H1 (cell line): ENCODE measurements around the gene UBE3A. TPM values are rescaled to one million over a fixed set of nuclear protein-coding genes. Genes with fewer than 3 reads are reported as not detected.

Experiments
- CTCF ChIA-PET: fragments of 300-600 bp; sonication (Branson Sonifier 250); formaldehyde crosslinking; loops from one replicate; lab custom pipeline; 2021; ENCODE audit not compliant: partially characterized antibody; lab: Charles Lee
- POLR2A ChIA-PET: fragments of 300-600 bp; sonication (Branson Sonifier 250); formaldehyde crosslinking; loops from one replicate; lab custom pipeline; 2021; ENCODE audit warnings: inconsistent platforms; ENCODE audit not compliant: partially characterized antibody; lab: Charles Lee
- DNase-seq, 2 experiments: peaks; one replicate each; pipeline versions ENCODE4 v3.0.0 to v3.0.0-alpha.2; 2010 to 2022; ENCODE audit warnings: low spot score in 2 of 2, low read depth in 1 of 2, mixed read lengths in 1 of 2
- FAIRE-seq: peaks from 2 replicates; lab custom pipeline; 2011; peaks lifted over from hg19 to GRCh38; lab: Jason Lieb, UNC
- H2AFZ ChIP-seq: 2 replicates; pipeline ENCODE4 v1.8.1; 2012; ENCODE audit warnings: low read length, inconsistent platforms
- H2AK5ac ChIP-seq: 2 replicates; pipeline ENCODE4 v1.6.1; 2013; ENCODE audit warnings: low read depth, low read length
- H2BK120ac ChIP-seq: replicated peaks from 2 replicates; pipeline ENCODE3; 2013; ENCODE audit warnings: low read depth, low read length, inconsistent platforms
- H2BK12ac ChIP-seq: 2 replicates; pipeline ENCODE4 v1.6.1; 2013; ENCODE audit warnings: low read depth, low read length
- H2BK15ac ChIP-seq: 2 replicates; pipeline ENCODE4 v1.6.1; 2013; ENCODE audit warnings: low read length
- H2BK20ac ChIP-seq: 2 replicates; pipeline ENCODE4 v1.6.1; 2013; ENCODE audit warnings: low read length
- H2BK5ac ChIP-seq: 2 replicates; pipeline ENCODE4 v1.6.1; 2013; ENCODE audit warnings: low read depth, low read length
- H3K14ac ChIP-seq: 2 replicates; pipeline ENCODE4 v1.6.1; 2013; ENCODE audit warnings: inconsistent platforms; ENCODE audit not compliant: insufficient read length
- H3K18ac ChIP-seq: 2 replicates; pipeline ENCODE4 v1.6.1; 2013; ENCODE audit warnings: low read length; ENCODE audit errors: extremely low read depth
- H3K23ac ChIP-seq: 2 replicates; pipeline ENCODE4 v1.6.1; 2013; ENCODE audit warnings: inconsistent platforms; ENCODE audit not compliant: insufficient read length
- H3K23me2 ChIP-seq: 2 replicates; pipeline ENCODE4 v1.6.1; 2013; ENCODE audit warnings: low read depth, low read length
- H3K27ac ChIP-seq: 2 replicates; pipeline ENCODE4 v1.6.1; 2011; ENCODE audit warnings: low read depth, low read length, inconsistent platforms
- H3K27me3 ChIP-seq, 4 experiments: replicated peaks in 1 of 4; 1 replicate in 1 of 4; 2 replicates in 3 of 4; pipeline versions ENCODE4 v1.6.1 to v1.8.1; 2011 to 2013; ENCODE audit warnings: low read length in 3 of 4, mild to moderate bottlenecking in 3 of 4, inconsistent platforms in 2 of 4, mixed read lengths in 2 of 4, moderate library complexity in 1 of 4; ENCODE audit not compliant: control insufficient read depth in 3 of 4, insufficient read depth in 3 of 4; ENCODE audit errors: extremely low read depth in 1 of 4
- H3K36me3 ChIP-seq, 4 experiments: 2 replicates each; pipeline versions ENCODE4 v1.6.1 to v1.8.1; 2011 to 2013; ENCODE audit warnings: mild to moderate bottlenecking in 4 of 4, low read length in 3 of 4, moderate library complexity in 2 of 4, control low read depth in 1 of 4, inconsistent platforms in 1 of 4; ENCODE audit not compliant: insufficient read depth in 4 of 4, control insufficient read depth in 2 of 4
- H3K4ac ChIP-seq: replicated peaks from 2 replicates; pipeline ENCODE3; 2013; ENCODE audit warnings: low read length, low read depth, mixed read lengths, inconsistent platforms; ENCODE audit not compliant: insufficient read length
- H3K4me1 ChIP-seq, 4 experiments: replicated peaks in 1 of 4; 1 replicate in 1 of 4; 2 replicates in 3 of 4; pipeline versions ENCODE4 v1.6.1 to v1.8.1; 2011 to 2013; ENCODE audit warnings: low read length in 3 of 4, inconsistent platforms in 2 of 4, mixed read lengths in 1 of 4; ENCODE audit not compliant: insufficient read depth in 4 of 4, control insufficient read depth in 3 of 4
- H3K4me2 ChIP-seq, 2 experiments: 2 replicates each; pipeline versions ENCODE4 v1.6.1 to v1.8.1; 2011 to 2013; ENCODE audit warnings: low read depth in 2 of 2, low read length in 2 of 2, control low read depth in 1 of 2, inconsistent platforms in 1 of 2, mild to moderate bottlenecking in 1 of 2; ENCODE audit not compliant: insufficient read depth in 1 of 2
- H3K4me3 ChIP-seq, 4 experiments: fragments of 200-600, 300-600 bp in 1 of 4; sonication (generic), shearing (Covaris generic), sonication (Bioruptor Twin) in 1 of 4; 2 replicates each; pipeline versions ENCODE4 v1.5.1 to v1.8.1; 2011 to 2016; ENCODE audit warnings: low read length in 4 of 4, low read depth in 3 of 4, control low read depth in 2 of 4, inconsistent platforms in 2 of 4, mild to moderate bottlenecking in 2 of 4, mixed read lengths in 1 of 4, moderate library complexity in 1 of 4; ENCODE audit not compliant: insufficient read depth in 2 of 4; ENCODE audit errors: extremely low read depth in 1 of 4
- H3K56ac ChIP-seq: replicated peaks from 2 replicates; pipeline ENCODE3; 2013; ENCODE audit warnings: low read depth, mild to moderate bottlenecking, mixed read lengths, low read length, inconsistent platforms; ENCODE audit not compliant: insufficient read length
- H3K79me1 ChIP-seq: 2 replicates; pipeline ENCODE4 v1.6.1; 2013; ENCODE audit warnings: low read depth, low read length, control low read depth
- H3K79me2 ChIP-seq, 2 experiments: 2 replicates each; pipeline versions ENCODE4 v1.6.1 to v1.8.1; 2012 to 2013; ENCODE audit warnings: low read length in 2 of 2, mild to moderate bottlenecking in 2 of 2, inconsistent platforms in 1 of 2; ENCODE audit not compliant: insufficient read depth in 2 of 2, control insufficient read depth in 1 of 2
- H3K9ac ChIP-seq, 4 experiments: replicated peaks in 1 of 4; 1 replicate in 1 of 4; 2 replicates in 3 of 4; pipeline versions ENCODE4 v1.6.1 to v1.8.1; 2011 to 2013; ENCODE audit warnings: low read depth in 3 of 4, low read length in 3 of 4, control low read depth in 2 of 4, mild to moderate bottlenecking in 2 of 4, moderate library complexity in 2 of 4, inconsistent platforms in 1 of 4; ENCODE audit errors: extremely low read depth in 1 of 4
- H3K9me3 ChIP-seq, 2 experiments: 2 replicates each; pipeline versions ENCODE4 v1.6.1 to v1.8.1; 2012 to 2013; ENCODE audit warnings: mild to moderate bottlenecking in 2 of 2, moderate library complexity in 2 of 2, control low read depth in 1 of 2, inconsistent platforms in 1 of 2, low read depth in 1 of 2, low read length in 1 of 2, mixed read lengths in 1 of 2; ENCODE audit not compliant: insufficient read depth in 2 of 2
- H4K20me1 ChIP-seq, 2 experiments: replicated peaks in 1 of 2; 2 replicates each; pipeline versions ENCODE3 to v1.8.1; 2011 to 2013; ENCODE audit warnings: inconsistent platforms in 2 of 2, low read length in 2 of 2, mild to moderate bottlenecking in 1 of 2; ENCODE audit not compliant: insufficient read depth in 2 of 2, control insufficient read depth in 1 of 2
- H4K5ac ChIP-seq: 2 replicates; pipeline ENCODE4 v1.6.1; 2013; ENCODE audit warnings: low read length, low read depth, mixed read lengths, inconsistent platforms; ENCODE audit not compliant: insufficient read length
- H4K8ac ChIP-seq: 2 replicates; pipeline ENCODE4 v1.8.0; 2013; ENCODE audit warnings: mild to moderate bottlenecking, moderate library complexity, low read length, inconsistent platforms; ENCODE audit not compliant: insufficient read depth; ENCODE audit errors: extremely low read depth
- H4K91ac ChIP-seq: replicated peaks from 2 replicates; pipeline ENCODE3; 2013; ENCODE audit warnings: low read length, mixed read lengths, inconsistent platforms; ENCODE audit not compliant: insufficient read length
- BRCA1 ChIP-seq: IDR thresholded peaks from 2 replicates; pipeline ENCODE4 v1.6.1; 2012; ENCODE audit warnings: low read depth, low read length, improper control_type of control experiment
- CBX5 ChIP-seq: fragments of 300-800, 300-1000 bp; sonication (generic); IDR thresholded peaks from 2 replicates; pipeline ENCODE4 v1.7.1; 2016; ENCODE audit warnings: antibody characterized with exemption, low read length, low read depth
- HDAC2 ChIP-seq, 2 experiments: fragments of 300-600 bp in 1 of 2; sonication (generic) in 1 of 2; IDR thresholded peaks; 2 replicates each; pipeline ENCODE4 v1.6.1; 2011 to 2012; ENCODE audit warnings: low read depth in 2 of 2, low read length in 2 of 2, mild to moderate bottlenecking in 2 of 2, moderate library complexity in 2 of 2, borderline replicate concordance in 1 of 2, inconsistent platforms in 1 of 2
- JUND ChIP-seq: IDR thresholded peaks from 2 replicates; pipeline ENCODE4 v1.6.1; 2011; ENCODE audit warnings: mild to moderate bottlenecking, improper control_type of control experiment, low read length
- MAFK ChIP-seq: IDR thresholded peaks from 2 replicates; pipeline ENCODE4 v1.6.1; 2012; ENCODE audit warnings: low read depth, mild to moderate bottlenecking, improper control_type of control experiment, low read length
- NRF1 ChIP-seq: IDR thresholded peaks from 2 replicates; pipeline ENCODE4 v1.6.1; 2011; ENCODE audit warnings: mild to moderate bottlenecking, low read depth, low read length, improper control_type of control experiment
- POLR2A ChIP-seq, 2 experiments: IDR thresholded peaks; 1 replicate in 1 of 2; 2 replicates in 1 of 2; pipeline ENCODE4 v1.6.1; 2011; ENCODE audit warnings: low read depth in 2 of 2, low read length in 2 of 2, mild to moderate bottlenecking in 2 of 2; ENCODE audit errors: control extremely low read depth in 1 of 2
- SP4 ChIP-seq: IDR thresholded peaks from 2 replicates; pipeline ENCODE4 v1.6.1; 2012; ENCODE audit warnings: low read length, inconsistent platforms
- SRF ChIP-seq: IDR thresholded peaks from 2 replicates; pipeline ENCODE4 v1.6.1; 2011; ENCODE audit warnings: mild to moderate bottlenecking, low read depth, low read length, moderate library complexity
- WGBS, 2 experiments: shearing (Covaris generic) in 1 of 2; methylation state at CpG; one replicate each; pipeline versions ENCODE4 v1.1.6 to v1.1.7; 2013 to 2015; ENCODE audit warnings: low lambda C conversion rate in 2 of 2, mixed read lengths in 2 of 2, inconsistent platforms in 1 of 2, low coverage in 1 of 2, missing lambda C conversion rate in 1 of 2; ENCODE audit not compliant: insufficient replicate concordance in 2 of 2, insufficient coverage in 1 of 2, insufficient read length in 1 of 2; ENCODE audit errors: extremely low coverage in 1 of 2, missing lambda C conversion rate in 1 of 2; 5-methylcytosine and 5-hydroxymethylcytosine counted together
- polyA plus RNA-seq, 7 experiments: library from polyadenylated mRNA; depleted of rRNA in 3 of 7; stranded (reverse) in 5 of 7; unstranded in 2 of 7; fragments of >200 nt in 5 of 7; fragments of 200-250 nt in 2 of 7; gene quantifications; 1 replicate in 5 of 7; 2 replicates in 1 of 7; 4 replicates in 1 of 7; pipeline versions ENCODE4 v1.2.1 to v1.2.3, GENCODE V29; 2011 to 2013; ENCODE audit warnings: missing spikeins in 2 of 7, mixed read lengths in 2 of 7
- total RNA-seq: library from RNA; stranded (reverse); fragmentation: NEBNext Ultra II Directional; extraction: Animal tissue kit (Norgen Biotek cat#: 25700); gene quantifications from 2 replicates; pipeline ENCODE4 v1.2.1, GENCODE V29; 2021

Gene UBE3A
- total and polyA plus RNA-seq, 2 of the 8 experiments (the other 6 are each of a cell fraction or from before 2014, with no cell fraction given), result 13.8 to 110 TPM

GRCh38 chr15:25408428-25408827, 30.4 kb downstream of the UBE3A start:
- DNase-seq, result no peak
- no peak overlapping the region for H3K23ac ChIP-seq
- H3K79me2 ChIP-seq, result peaks cover 9 to 97% of the 10 kb centered on the region in 2 experiments

More at GRCh38 chr15:25408428-25408827, 30.4 kb downstream of the UBE3A start:
- Histone ChIP-seq H2BK5ac (no peak overlapping the region), H4K5ac (no peak overlapping the region), H2BK120ac (no peak overlapping the region), H2AK5ac (no peak overlapping the region), H3K4ac (no peak overlapping the region), H3K4me3 (no peak overlapping the region), H4K20me1 (peaks cover 6 to 9% of the 10 kb centered on the region in 2 experiments), H3K27me3 (no peaks in the 10 kb centered on the region), H3K27ac (no peak overlapping the region), H3K9ac (no peak overlapping the region), H4K8ac (no peak overlapping the region), H4K91ac (no peak overlapping the region), H3K14ac (no peak overlapping the region), H3K18ac (no peak overlapping the region), H3K56ac (no peak overlapping the region), H3K9me3 (no peaks in the 10 kb centered on the region), H3K4me2 (no peak overlapping the region), H3K4me1 (peaks cover 0 to 6% (median 4%) of the 10 kb centered on the region in 4 experiments; a peak in 3 of 7 replicates), H3K36me3 (peaks cover 0 to 11% (median 3%) of the 10 kb centered on the region in 4 experiments; a peak in 4 of 8 replicates), H3K79me1 (no peaks in the 10 kb centered on the region), H3K23me2 (no peaks in the 10 kb centered on the region), H2BK20ac (no peak overlapping the region), H2BK12ac (no peak overlapping the region), H2BK15ac (no peak overlapping the region), H2AFZ (no peak overlapping the region)
- TF ChIP-seq SRF (no peak), NRF1 (no peak), BRCA1 (no peak), HDAC2 (IDR thresholded peaks at IDR 0.05; ENCODE audit: borderline replicate concordance in 1 of 2, low read depth in 2 of 2, low read length in 2 of 2) (no peak), POLR2A (IDR thresholded peaks at IDR 0.05; ENCODE audit: control extremely low read depth in 1 of 2, low read depth in 2 of 2, low read length in 2 of 2) (no peak), MAFK (no peak), JUND (no peak), SP4 (no peak), CBX5 (no peak)
- CTCF ChIA-PET, result no interaction called here
- no peak for FAIRE-seq
- POLR2A ChIA-PET, result interaction anchor here (0.6 kb wide), 1 partner anchor 11 kb away, joined by 3 read pairs; no protein-coding TSS in a partner anchor
- 77% methylated on average over 2 of the region's 2 CpGs; no CpG with 5 or more reads in 1 of the 2 experiments for WGBS, 2 experiments
